Measurements from ENCODE around the gene GNB1L. TPM values are rescaled to one million over a fixed set of nuclear protein-coding genes. Genes with fewer than 3 reads are reported as not detected.
A peak's percentile ranks its signal among the peaks of the same experiment; 100 is the strongest.

GNB1L gene
- total and polyA plus RNA-seq, 9 of the 15 experiments (the other 6 are each of a cell fraction or from before 2014, with no cell fraction given): 0.56 to 50.5 (median 10.2) TPM

DNA sequence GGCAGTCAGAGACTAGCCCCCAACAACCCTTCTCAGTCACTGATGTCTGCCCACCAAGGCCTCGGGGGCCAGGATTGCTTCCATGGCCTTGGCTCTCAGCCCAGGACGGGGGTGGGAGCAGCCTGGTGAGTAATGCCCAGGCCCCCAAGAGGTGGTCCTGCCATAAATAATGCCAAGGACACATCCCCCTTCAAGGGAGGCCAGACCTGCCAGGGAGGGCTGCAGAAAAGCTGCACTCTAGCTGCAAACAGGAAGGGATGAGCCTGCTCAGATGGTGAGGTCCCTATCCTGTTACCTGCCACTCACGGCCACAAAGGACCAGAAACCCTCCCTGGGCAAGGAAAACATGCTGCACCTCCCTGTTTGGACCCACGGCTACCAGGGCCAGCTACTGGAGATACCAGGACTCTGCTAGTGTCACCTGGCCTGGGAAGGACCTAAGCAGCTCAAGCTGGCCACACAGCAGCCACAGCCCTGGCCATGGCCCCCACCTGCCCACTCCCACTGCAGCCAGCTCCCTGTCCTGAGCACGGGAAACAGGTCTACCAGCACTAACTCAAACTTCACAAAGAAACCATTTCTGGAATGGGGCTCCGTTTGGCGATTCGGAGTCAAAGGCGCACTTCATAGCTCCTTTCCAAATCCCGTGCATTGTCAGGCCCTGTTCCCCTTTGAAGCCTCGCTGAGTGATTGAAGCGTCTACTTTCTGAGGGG, 12.1 kb downstream of the GNB1L start (continued):
- TF ChIP-seq, protein P1, sequence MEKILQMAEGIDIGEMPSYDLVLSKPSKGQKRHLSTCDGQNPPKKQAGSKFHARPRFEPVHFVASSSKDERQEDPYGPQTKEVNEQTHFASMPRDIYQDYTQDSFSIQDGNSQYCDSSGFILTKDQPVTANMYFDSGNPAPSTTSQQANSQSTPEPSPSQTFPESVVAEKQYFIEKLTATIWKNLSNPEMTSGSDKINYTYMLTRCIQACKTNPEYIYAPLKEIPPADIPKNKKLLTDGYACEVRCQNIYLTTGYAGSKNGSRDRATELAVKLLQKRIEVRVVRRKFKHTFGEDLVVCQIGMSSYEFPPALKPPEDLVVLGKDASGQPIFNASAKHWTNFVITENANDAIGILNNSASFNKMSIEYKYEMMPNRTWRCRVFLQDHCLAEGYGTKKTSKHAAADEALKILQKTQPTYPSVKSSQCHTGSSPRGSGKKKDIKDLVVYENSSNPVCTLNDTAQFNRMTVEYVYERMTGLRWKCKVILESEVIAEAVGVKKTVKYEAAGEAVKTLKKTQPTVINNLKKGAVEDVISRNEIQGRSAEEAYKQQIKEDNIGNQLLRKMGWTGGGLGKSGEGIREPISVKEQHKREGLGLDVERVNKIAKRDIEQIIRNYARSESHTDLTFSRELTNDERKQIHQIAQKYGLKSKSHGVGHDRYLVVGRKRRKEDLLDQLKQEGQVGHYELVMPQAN (IDR thresholded peaks at IDR 0.05; ENCODE audit: borderline replicate concordance): no peak
- TF ChIP-seq TSHZ1 (CRISPR knock-in tag; IDR thresholded peaks at IDR 0.05) (no peak), E2F3 (CRISPR knock-in tag; IDR thresholded peaks at IDR 0.05) (peak; percentile 24; the same call in 1 of the 2 replicates), FOXM1 (IDR thresholded peaks at IDR 0.05; ENCODE audit: low read depth) (no peak), FOXM1 (CRISPR knock-in tag; IDR thresholded peaks at IDR 0.05; ENCODE audit: low read depth) (no peak), NCOA6 (IDR thresholded peaks at IDR 0.05) (no peak), ZNF785 (CRISPR knock-in tag; IDR thresholded peaks at IDR 0.05) (no peak), ZNF57 (CRISPR knock-in tag; IDR thresholded peaks at IDR 0.05) (no peak), CHD7 (IDR thresholded peaks at IDR 0.05; ENCODE audit: low read depth, low read length) (peak; percentile 69), HCFC1 (IDR thresholded peaks at IDR 0.05; ENCODE audit: low read depth, low read length) (no peak; the same call in 1 of the 2 replicates), SMARCA5 (IDR thresholded peaks at IDR 0.05) (no peak)
